Chondrocyte (in vitro differentiated cells): Measurements from ENCODE around the gene NR6A1. TPM values are rescaled to one million over a fixed set of nuclear protein-coding genes. Genes with fewer than 3 reads are reported as not detected.

Experiments
- DNase-seq: peaks from one replicate; pipeline ENCODE4 v3.0.0; 2021; ENCODE audit warnings: mixed read lengths, low spot score
- H3K27ac Mint-ChIP-seq: one replicate; pipeline ENCODE4 v1.8.0; 2021; ENCODE audit warnings: mild to moderate bottlenecking, moderate library complexity, mixed read lengths; ENCODE audit not compliant: unreplicated experiment
- H3K27me3 Mint-ChIP-seq: 2 replicates; pipeline ENCODE4 v1.8.0; 2021; ENCODE audit warnings: low read depth, mixed read lengths
- H3K36me3 Mint-ChIP-seq: 2 replicates; pipeline ENCODE4 v1.8.0; 2021; ENCODE audit warnings: low read depth, mixed read lengths
- H3K4me1 Mint-ChIP-seq: 2 replicates; pipeline ENCODE4 v1.8.0; 2021; ENCODE audit warnings: low read depth, mild to moderate bottlenecking, mixed read lengths
- H3K4me3 Mint-ChIP-seq: one replicate; pipeline ENCODE4 v1.8.0; 2021; ENCODE audit warnings: mild to moderate bottlenecking, moderate library complexity, mixed read lengths; ENCODE audit not compliant: unreplicated experiment
- H3K9me3 Mint-ChIP-seq: 2 replicates; pipeline ENCODE4 v1.8.0; 2021; ENCODE audit warnings: low read depth, mixed read lengths
- CTCF ChIP-seq: fragments of 200-600 bp; sonication (generic); IDR thresholded peaks from 2 replicates; pipeline ENCODE4 v1.5.0; 2021; ENCODE audit warnings: antibody characterized with exemption, mild to moderate bottlenecking, moderate library complexity
- total RNA-seq: library from RNA; stranded (reverse); gene quantifications from 3 replicates; pipeline ENCODE4 v1.2.1, GENCODE V29; 2021

Gene NR6A1
- total RNA-seq, 1 donor from 2014 or later, result 0.77 TPM

- Mint-ChIP-seq H3K4me3 (no peak overlapping the region), H3K9me3 (no peaks in the 10 kb centered on the region), H3K27me3 (no peaks in the 10 kb centered on the region), H3K4me1 (peaks cover 16% of the 10 kb centered on the region), H3K36me3 (peaks cover 7% of the 10 kb centered on the region), H3K27ac (no peak overlapping the region)
- DNase-seq, result no peak
- no peak for TF ChIP-seq CTCF
Measured at GRCh38 chr9:124733964-124734740, 37.0 kb downstream of the NR6A1 start.

GRCh38 chr9:124730772-124731171, 40.3 kb downstream of the NR6A1 start:
- no peaks in the 10 kb centered on the region for H3K27me3 Mint-ChIP-seq

GRCh38 chr9:124726886-124727285, 44.2 kb downstream of the NR6A1 start:
- Mint-ChIP-seq H3K4me1 (no peaks in the 10 kb centered on the region), H3K36me3 (peaks cover 3% of the 10 kb centered on the region), H3K9me3 (no peaks in the 10 kb centered on the region), H3K27me3 (no peaks in the 10 kb centered on the region), H3K4me3 (no peak overlapping the region), H3K27ac (no peak overlapping the region)
- DNase-seq, result no peak
- TF ChIP-seq CTCF, result no peak

More at GRCh38 chr9:124730772-124731171, 40.3 kb downstream of the NR6A1 start:
- no peaks in the 10 kb centered on the region for H3K9me3 Mint-ChIP-seq
- H3K36me3 Mint-ChIP-seq, result peaks cover 7% of the 10 kb centered on the region
- no peak for DNase-seq
- no peak for TF ChIP-seq CTCF
- H3K27ac Mint-ChIP-seq, result no peak overlapping the region
- H3K4me1 Mint-ChIP-seq, result peaks cover 16% of the 10 kb centered on the region
- H3K4me3 Mint-ChIP-seq, result no peak overlapping the region

GRCh38 chr9:124725068-124725452, 46.1 kb downstream of the NR6A1 start:
- Mint-ChIP-seq H3K9me3 (no peaks in the 10 kb centered on the region), H3K27ac (no peak overlapping the region), H3K4me3 (no peak overlapping the region), H3K4me1 (peaks cover 11% of the 10 kb centered on the region), H3K36me3 (no peaks in the 10 kb centered on the region), H3K27me3 (no peaks in the 10 kb centered on the region)
- DNase-seq, result no peak
- TF ChIP-seq CTCF, result no peak

- Mint-ChIP-seq H3K27ac (no peak overlapping the region), H3K27me3 (no peaks in the 10 kb centered on the region), H3K4me3 (no peak overlapping the region), H3K36me3 (no peaks in the 10 kb centered on the region), H3K4me1 (peaks cover 12% of the 10 kb centered on the region), H3K9me3 (no peaks in the 10 kb centered on the region)
- no peak for DNase-seq
- TF ChIP-seq CTCF, result no peak
Measured at GRCh38 chr9:124724415-124725067, 46.6 kb downstream of the NR6A1 start.
